ENCODE measurements around the gene CNKSR1.
A peak's percentile ranks its signal among the peaks of the same experiment; 100 is the strongest.

The CNKSR1 gene

DNA sequence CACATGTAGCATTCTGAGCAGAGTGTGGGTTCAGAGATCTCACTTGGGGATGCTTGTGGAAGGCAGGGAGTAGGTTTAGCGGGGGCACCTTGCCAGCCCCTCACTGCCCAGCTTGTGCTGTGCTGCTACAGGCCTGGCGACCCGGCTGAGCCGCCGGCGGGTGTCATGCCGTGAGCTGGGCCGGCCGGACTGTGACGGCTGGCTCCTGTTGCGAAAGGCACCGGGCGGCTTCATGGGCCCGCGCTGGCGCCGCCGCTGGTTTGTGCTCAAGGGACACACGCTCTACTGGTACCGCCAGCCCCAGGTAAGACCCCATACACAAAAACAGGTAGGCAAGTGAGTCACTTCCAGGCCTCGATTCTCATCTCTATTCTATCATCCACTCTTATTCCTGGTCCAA lies 7.6 kb downstream of the CNKSR1 start:
- no peak for DNase-seq (ENCODE audit: low spot score)

- no peak for DNase-seq (ENCODE audit: low spot score)
These were observed 10.6 kb downstream of the CNKSR1 start for GRCh38 chr1:26187882-26188281.

- DNase-seq (ENCODE audit: low spot score), result no peak
These were observed 11.2 kb downstream of the CNKSR1 start for GRCh38 chr1:26188477-26188876.

DNA sequence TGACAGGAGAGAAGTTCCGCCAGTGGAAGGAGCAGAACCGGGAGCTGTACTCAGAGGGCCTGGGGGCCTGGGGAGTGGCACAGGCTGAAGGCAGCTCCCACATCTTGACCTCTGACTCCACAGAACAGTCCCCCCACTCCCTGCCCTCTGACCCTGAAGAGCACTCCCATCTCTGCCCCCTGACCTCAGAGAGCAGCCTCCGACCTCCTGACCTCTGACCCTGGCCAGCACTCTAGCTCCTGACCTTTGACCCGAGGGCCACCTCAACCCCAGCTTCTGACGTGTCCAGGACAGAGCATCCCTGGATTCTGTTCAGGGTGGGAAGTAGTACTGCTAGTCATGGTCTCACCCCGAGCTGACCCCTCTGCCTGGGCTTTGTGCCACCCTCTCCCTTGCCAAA lies 12.0 kb downstream of the CNKSR1 start:
- DNase-seq (ENCODE audit: low spot score), result no peak

DNA sequence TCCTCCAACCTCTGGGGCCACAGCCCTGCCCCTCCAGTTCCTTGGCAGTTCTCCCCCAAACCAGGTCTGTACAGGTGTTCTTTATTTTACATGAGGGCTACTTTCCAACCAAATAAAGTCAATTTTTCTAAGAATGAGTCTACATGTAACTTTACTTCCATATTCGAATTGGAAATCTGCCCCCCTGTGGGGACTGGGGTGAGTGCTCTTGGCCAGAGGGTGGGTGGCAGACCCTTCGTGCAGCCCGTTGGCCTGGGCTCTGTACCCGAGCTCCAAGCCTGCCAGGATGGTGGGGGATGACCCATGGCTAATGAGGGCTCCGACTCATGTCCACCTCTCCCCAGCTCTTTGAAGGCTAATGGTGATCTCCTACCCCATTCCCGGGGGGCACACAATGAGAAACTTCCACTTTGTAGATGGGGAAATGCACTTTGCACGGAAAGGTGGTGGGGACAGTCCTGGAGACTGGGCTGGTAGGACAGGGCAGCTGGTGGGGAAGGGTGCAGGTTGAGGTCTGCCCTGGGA lies 12.5 kb downstream of the CNKSR1 start:
- no peak for DNase-seq (ENCODE audit: low spot score)

DNA sequence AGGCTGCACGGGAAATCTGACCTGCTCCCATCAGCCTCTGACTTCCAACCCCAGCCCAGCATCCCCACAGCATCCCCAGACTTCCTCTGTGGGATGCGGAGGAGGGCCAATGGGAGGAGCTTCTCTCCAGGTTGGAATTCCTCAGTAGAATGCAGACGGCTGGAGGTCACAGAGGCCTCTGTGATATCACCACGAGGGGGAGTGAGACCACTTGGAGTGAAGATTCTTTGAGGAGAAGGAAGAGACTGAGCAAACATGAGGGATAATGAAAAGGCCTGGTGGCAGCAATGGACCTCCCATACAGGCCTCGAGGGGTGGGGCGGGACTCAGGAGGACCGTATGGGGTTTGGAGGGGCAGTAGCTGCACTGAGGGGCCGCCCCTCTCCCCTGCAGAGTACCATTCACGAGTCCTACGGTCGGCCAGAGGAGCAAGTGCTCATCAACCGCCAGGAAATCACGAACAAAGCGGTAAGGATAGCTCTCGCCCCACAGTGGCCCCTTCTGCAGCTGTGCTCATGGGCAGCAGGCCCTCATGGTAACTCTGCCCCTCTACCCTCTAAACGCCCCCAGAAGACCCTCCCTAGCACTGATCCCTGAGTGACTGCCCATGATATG lies 13.2 kb downstream of the CNKSR1 start, which contains the start of gene CATSPER4:
CATSPER4 (plus strand) TSS at position 230 of the 615 bp plus-strand sequence; CDS start at position 256, 26 bp downstream.
- DNase-seq (ENCODE audit: low spot score), result no peak

- no peak for DNase-seq (ENCODE audit: low spot score)
These were observed 14.4 kb downstream of the CNKSR1 start for GRCh38 chr1:26191739-26192138.

DNA sequence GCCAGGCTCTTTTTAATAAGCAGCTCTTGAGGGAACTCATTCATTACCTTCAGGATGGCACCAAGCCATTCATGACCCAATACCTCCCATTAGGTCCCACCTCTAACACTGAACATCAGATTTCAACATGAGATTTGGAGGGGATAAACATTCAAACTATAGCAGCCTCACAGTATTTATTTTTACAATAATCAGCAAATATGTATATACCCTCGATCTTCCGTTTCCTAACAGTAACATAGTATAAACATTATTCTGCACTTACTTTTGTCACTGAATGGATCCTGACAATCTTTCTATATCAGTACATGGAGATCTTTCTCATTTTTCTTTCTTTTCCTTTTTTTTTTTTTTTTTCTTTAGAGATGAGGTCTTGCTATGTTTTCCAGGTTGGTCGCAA lies 18.5 kb downstream of the CNKSR1 start:
- DNase-seq (ENCODE audit: low spot score), result no peak

- DNase-seq (ENCODE audit: low spot score), result no peak
These were observed 20.0 kb downstream of the CNKSR1 start for GRCh38 chr1:26197301-26197700.

DNA sequence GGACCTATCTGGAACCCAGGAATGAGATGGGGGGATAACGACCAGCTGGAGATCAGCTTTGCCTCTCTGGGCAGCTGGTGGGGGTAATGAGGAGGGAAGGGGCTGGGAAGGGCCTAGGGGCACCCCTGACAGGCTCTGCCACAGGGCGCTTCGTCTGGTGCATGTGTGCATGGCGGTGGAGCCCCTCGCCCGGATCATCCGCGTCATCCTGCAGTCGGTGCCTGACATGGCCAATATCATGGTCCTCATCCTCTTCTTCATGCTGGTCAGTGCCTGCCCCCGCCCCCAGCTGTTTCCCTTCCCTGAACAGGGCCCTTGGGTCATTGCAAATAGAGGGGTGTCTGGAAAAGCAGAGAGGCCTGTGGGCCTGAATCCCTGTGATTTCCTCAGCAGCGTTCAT lies 20.5 kb downstream of the CNKSR1 start:
- no peak for DNase-seq (ENCODE audit: low spot score)

DNA sequence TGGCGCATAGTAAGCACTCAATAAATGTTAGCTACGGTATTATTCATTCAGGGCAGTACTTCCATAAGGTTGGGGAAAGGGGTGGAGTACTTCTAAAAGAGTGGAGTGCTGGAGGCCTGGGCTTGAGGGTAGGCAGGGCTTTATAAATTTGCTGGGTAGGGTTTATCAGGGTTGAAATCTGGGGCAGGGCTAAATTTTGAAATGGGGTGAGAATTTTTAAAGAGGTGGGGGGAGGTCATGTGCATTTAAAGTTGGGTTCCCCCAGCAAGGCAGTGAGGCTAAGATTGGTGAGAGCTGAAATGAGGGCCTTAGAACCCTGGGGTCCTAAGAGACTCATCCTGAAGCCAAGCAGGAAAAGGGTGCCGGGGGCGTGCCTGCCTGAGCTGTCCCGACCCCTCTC lies 23.1 kb downstream of the CNKSR1 start:
- no peak for DNase-seq (ENCODE audit: low spot score)

DNA sequence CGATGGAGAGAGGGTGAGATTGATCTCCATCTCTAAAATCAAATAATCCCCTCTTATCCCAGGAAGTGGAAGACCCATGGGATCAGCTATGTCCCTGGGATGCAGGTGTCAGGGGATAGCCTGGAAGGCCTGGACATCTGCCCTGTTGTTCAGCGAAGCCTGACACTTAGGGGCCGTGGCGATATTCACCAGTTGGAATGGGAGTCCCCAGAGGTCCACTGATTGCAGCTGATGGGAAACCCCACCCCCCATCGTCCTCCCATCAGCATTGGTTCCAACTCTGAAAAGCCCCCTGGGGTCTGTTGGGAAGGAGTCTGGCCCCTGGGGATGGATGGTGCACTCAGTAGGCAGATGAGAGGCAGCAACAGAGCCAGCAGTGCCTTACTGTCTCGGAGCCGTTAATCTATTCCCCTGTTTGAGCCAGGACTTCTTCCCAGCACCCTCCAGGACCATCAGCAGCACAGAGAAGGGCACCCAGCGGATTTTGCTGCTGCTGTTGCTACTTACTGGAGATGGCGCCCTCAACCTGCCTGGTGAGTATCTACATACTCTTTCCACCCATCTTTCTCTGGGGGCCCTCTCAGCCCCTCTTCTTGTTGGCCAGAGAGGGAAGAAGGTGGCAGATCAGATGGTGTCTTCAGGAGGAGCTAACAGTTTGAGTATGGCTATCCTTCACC lies 26.5 kb downstream of the CNKSR1 start:
- DNase-seq (ENCODE audit: low spot score), result no peak

GRCh38 chr1:26210147-26210870 lies 33.0 kb downstream of the CNKSR1 start:
- DNase-seq (ENCODE audit: low spot score), result no peak

DNA sequence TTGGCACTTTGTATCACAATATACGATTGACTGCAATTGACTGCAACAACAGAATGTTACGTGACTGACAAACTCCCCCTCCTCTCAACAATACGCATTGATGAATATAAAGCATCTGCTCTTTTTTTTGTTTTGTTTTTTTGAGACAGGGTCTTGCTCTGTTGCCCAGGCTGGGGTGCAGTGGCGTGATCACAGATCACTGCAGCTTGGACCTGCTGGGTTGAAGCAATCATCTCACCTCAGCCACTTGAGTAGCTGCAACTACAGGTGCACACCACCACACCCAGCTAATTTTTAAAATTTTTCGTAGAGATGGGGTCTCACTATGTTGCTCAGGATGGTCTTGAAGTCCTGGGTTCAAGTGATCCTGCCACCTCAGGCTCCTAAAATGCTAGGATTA lies 35.4 kb downstream of the CNKSR1 start:
- DNase-seq (ENCODE audit: low spot score), result no peak

- DNase-seq (ENCODE audit: low spot score), result no peak
These were observed 36.1 kb downstream of the CNKSR1 start for GRCh38 chr1:26213335-26213905.

DNA sequence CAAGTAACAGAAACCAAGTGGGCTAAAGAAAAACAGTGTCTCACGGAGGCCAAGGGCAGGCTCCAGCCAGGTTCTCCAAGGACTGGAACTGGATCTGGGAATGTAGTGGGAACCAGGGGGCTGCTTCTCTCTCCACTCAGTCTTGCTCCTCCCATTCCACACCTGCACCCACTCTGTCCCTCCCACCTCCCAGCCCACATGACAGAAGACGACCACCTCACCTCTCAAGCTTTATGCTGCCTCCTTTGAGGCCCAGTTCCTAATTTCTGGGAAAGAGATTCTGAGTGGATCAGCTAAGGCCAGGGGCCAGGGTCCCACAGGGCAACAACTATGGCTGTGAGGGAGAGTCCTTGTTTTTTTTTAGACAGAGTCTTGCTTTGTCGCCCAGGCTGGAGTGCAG lies 38.0 kb downstream of the CNKSR1 start:
- no peak for DNase-seq (ENCODE audit: low spot score)

- DNase-seq (ENCODE audit: low spot score), result no peak
These were observed 41.7 kb downstream of the CNKSR1 start for GRCh38 chr1:26218906-26219494.

DNA sequence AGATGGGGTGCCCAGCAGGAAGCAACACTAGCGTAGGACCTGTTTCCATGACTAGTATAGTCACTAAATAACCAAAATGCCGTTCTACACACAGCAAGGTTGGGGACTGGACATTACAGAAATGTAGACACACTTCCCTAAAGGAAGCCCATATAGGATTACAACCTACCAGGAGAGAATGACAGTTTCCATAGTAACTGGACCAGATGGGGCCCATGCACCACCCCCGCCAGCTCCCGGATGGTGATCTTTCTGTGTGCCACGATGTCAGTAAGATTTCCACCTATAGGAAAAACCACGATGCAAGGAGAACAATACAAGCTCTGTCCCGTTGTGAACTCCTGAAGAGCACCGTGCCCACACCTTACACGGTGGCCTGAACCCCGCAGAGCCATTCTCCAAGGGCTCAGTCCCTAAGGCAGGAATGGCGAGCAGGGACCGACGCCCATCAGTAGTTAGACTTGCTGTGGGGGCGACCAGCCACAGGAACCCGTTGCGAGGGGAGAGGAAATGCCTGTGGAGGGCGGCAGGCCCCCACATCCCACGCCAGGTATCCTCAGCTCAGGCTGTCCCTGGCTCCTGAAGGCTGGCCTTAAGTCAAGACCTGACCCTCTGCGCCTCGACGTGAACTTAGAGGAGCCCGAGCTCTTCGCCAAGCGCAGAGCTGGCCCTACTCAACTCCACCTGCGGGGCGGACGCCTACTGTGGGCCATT lies 43.1 kb downstream of the CNKSR1 start:
- no peak for DNase-seq (ENCODE audit: low spot score)

DNA sequence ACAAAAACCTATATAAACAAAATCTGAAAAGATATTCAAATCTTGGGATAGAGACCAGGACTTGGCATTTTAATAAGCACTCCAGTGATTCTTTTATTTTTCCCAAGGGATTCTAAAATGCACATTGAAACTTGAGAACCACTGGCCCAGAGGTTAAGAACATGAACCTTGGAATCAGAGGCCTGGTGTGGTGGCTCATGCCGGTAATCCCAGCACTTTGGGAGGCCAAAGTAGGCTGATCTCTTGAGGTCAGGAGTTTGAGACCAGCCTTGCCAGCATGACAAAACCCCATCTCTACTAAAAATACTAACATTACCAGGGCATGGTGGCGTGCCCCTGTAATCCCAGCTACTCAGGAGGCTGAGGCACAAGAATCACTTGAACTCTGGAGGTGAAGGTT lies 43.8 kb downstream of the CNKSR1 start:
- no peak for DNase-seq (ENCODE audit: low spot score)

DNA sequence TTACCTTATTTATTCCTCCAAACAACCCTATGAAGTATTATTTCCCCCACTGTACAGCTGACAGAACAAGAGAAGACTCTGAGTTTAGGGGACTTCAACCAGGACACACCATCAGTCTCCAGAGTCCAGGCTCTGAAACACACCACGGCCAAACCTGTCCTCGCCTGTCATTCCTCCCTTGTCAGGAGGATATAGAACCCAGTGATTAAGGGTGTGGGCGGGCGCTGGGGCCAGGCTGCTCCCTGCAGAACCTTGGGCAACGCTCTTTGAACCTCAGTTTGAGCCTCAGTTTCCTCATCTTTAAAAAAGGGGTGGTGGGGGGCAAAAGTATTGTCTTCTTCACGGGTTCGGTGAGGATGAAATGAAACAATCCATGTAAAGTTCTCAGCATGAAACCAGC lies 47.3 kb downstream of the CNKSR1 start:
- no peak for DNase-seq (ENCODE audit: low spot score)

GRCh38 chr1:26225033-26225831 lies 47.9 kb downstream of the CNKSR1 start:
- DNase-seq (ENCODE audit: low spot score), result peak; percentile 40

Data from globus pallidus (tissue), 1 donor.